Nephron progenitor cell (in vitro differentiated cells): ENCODE measurements around the gene TMBIM4.

Experiments
- DNase-seq: peaks from one replicate; pipeline ENCODE4 v3.0.0; 2021
- H3K27ac Mint-ChIP-seq: 2 replicates; pipeline ENCODE4 v1.8.0; 2021; ENCODE audit warnings: mild to moderate bottlenecking, moderate library complexity, mixed read lengths
- H3K27me3 Mint-ChIP-seq: 2 replicates; pipeline ENCODE4 v1.8.0; 2021; ENCODE audit warnings: mild to moderate bottlenecking, low read depth, mixed read lengths; ENCODE audit not compliant: poor library complexity
- H3K36me3 Mint-ChIP-seq: 2 replicates; pipeline ENCODE4 v1.8.0; 2021; ENCODE audit warnings: low read depth, mixed read lengths
- H3K4me1 Mint-ChIP-seq: 2 replicates; pipeline ENCODE4 v1.8.0; 2021; ENCODE audit warnings: mixed read lengths
- H3K4me3 Mint-ChIP-seq: 2 replicates; pipeline ENCODE4 v1.8.0; 2021; ENCODE audit warnings: mild to moderate bottlenecking, moderate library complexity, mixed read lengths
- H3K9me3 Mint-ChIP-seq: 2 replicates; pipeline ENCODE4 v1.8.0; 2021; ENCODE audit warnings: mild to moderate bottlenecking, moderate library complexity, mixed read lengths
- CTCF ChIP-seq: fragments of 200-600 bp; sonication (generic); IDR thresholded peaks from 2 replicates; pipeline ENCODE4 v1.5.0; 2021; ENCODE audit warnings: antibody characterized with exemption

The TMBIM4 gene

GRCh38 chr12:66109056-66109455 lies 60.7 kb downstream of the TMBIM4 start:
- Mint-ChIP-seq H3K4me3 (no peak overlapping the region), H3K27me3 (peaks cover 4% of the 10 kb centered on the region), H3K9me3 (peaks cover 16% of the 10 kb centered on the region), H3K36me3 (peaks cover 3% of the 10 kb centered on the region), H3K27ac (no peak overlapping the region), H3K4me1 (peaks cover 54% of the 10 kb centered on the region)
- DNase-seq, result no peak
- no peak for TF ChIP-seq CTCF

DNA sequence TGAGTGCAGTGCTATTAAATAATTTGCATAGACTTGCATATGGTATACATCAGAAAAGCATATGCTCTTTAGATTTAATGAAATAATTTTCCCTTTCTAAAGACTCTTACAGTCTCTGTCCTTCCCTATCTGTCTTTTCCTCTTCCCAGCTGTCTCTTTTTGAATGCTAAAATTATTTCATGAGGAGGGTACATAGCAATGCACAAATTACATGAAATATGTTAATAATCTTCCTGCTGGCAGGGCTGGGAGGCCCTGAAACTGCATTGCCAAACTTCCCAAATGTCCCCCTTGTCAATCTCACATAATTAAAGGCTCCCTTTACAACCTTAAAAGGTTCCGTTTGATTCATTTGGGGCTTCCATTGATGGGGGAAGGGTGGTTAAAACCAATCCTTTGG lies 61.4 kb downstream of the TMBIM4 start:
- H3K27me3 Mint-ChIP-seq, result peaks cover 4% of the 10 kb centered on the region
- peaks cover 10% of the 10 kb centered on the region for H3K9me3 Mint-ChIP-seq
- H3K4me3 Mint-ChIP-seq, result no peak overlapping the region
- H3K36me3 Mint-ChIP-seq, result no peaks in the 10 kb centered on the region
- DNase-seq, result no peak
- no peak overlapping the region for H3K27ac Mint-ChIP-seq
- H3K4me1 Mint-ChIP-seq, result peaks cover 54% of the 10 kb centered on the region
- no peak for TF ChIP-seq CTCF

DNA sequence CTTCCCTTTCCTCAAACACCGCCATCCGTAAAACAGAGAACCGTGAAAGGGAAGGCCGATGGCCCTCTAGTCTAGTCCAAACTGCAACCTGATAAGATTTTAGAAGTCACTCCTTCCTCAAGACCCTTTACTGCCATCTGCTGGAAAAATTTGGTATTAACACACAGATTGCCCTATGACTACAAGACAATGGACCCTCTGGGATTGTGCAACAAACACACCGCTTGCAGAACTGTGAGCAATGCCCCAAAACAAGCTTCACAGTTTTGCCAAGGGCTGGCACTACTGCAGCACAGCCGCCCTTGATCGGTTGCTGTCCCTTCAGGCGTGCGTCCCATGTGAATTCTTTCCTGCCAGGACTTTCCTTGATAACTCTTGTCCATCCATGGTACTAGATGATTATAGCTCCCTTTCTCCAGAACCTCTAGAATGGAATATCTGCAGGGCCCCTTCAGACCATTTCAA lies 62.3 kb downstream of the TMBIM4 start:
- Mint-ChIP-seq H3K27ac (peak overlapping the region; percentile 64), H3K4me3 (no peak overlapping the region), H3K36me3 (no peaks in the 10 kb centered on the region), H3K27me3 (peaks cover 8% of the 10 kb centered on the region), H3K9me3 (peaks cover 7% of the 10 kb centered on the region), H3K4me1 (peaks cover 48% of the 10 kb centered on the region)
- peak; percentile 66 for DNase-seq
- peak; percentile 88 for TF ChIP-seq CTCF

DNA sequence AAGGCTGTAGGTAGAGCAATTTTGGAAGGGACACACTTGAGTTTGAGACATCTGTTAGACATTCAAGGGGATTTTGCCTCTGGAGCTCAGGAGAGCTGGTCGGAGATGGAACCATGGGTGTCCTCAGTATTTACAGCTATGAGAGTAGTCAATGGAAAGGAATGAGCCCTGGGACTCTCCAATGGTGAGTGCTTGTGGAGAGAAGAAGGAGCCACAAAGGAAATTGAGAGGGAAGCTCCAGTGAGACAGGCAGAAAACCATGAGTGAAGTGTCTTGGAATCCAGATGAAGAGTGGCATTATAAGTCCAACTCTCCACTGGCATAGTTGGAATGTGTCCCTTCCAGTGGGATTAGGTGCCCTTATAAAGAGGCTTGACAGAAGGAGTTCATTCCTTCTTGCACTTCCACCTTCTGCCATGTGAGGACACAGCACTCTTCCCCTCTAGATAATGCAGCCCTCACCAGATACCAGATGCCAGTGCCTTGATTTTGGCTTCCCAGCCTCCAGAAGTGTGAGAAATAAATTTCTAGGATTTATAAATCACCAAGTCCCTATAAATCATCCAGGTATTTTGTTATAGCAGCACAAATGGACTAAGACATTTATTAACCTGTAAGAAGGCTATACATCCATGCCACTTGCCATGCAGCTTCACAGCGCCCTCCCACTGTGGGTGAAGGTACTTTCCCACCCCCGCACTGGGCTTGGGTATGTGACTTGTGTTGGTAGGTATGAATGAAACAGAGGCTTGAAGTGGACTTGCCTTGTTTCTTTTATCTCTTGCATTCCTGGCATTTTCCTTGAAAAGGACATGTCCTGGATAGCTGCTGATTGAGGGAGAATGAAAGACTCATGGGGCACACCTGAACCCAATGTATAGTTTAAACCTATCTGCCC lies 66.5 kb downstream of the TMBIM4 start:
- Mint-ChIP-seq H3K9me3 (peaks cover 36% of the 10 kb centered on the region), H3K27ac (no peak overlapping the region), H3K4me3 (no peak overlapping the region), H3K4me1 (peaks cover 14% of the 10 kb centered on the region), H3K36me3 (peaks cover 13% of the 10 kb centered on the region), H3K27me3 (peaks cover 10% of the 10 kb centered on the region)
- DNase-seq, result no peak
- no peak for TF ChIP-seq CTCF

- no peak overlapping the region for H3K4me3 Mint-ChIP-seq
- H3K27me3 Mint-ChIP-seq, result no peaks in the 10 kb centered on the region
- H3K36me3 Mint-ChIP-seq, result no peaks in the 10 kb centered on the region
- peaks cover 19% of the 10 kb centered on the region for H3K9me3 Mint-ChIP-seq
- no peak for TF ChIP-seq CTCF
- DNase-seq, result no peak
- peaks cover 22% of the 10 kb centered on the region for H3K4me1 Mint-ChIP-seq
- H3K27ac Mint-ChIP-seq, result peak overlapping the region; percentile 72
These were observed 77.1 kb downstream of the TMBIM4 start for GRCh38 chr12:66092559-66093269.
